VCaP (cell line): ENCODE results near the gene MECP2.

Experiments
- H3K27ac ChIP-seq: fragments of 450-650 bp; 2 replicates; pipeline ENCODE4 v1.5.1; 2017
- CTCF ChIP-seq: fragments of 450-650 bp; conservative IDR thresholded peaks from 2 replicates; pipeline ENCODE4 v1.5.1; 2017; ENCODE audit warnings: mild to moderate bottlenecking, moderate library complexity

MECP2 gene

GRCh38 chrX:154059729-154060245 is 37.7 kb downstream of the MECP2 start:
- H3K27ac ChIP-seq, result peak overlapping the region; percentile 32; the same call in 1 of the 2 replicates
- TF ChIP-seq CTCF, result no peak

GRCh38 chrX:154059231-154059630 is 38.3 kb downstream of the MECP2 start:
- peak overlapping the region; percentile 32; the same call in 1 of the 2 replicates for H3K27ac ChIP-seq
- TF ChIP-seq CTCF, result no peak

GRCh38 chrX:154058214-154058997 is 39.1 kb downstream of the MECP2 start:
- TF ChIP-seq CTCF, result no peak

GRCh38 chrX:154057791-154058190 is 39.7 kb downstream of the MECP2 start:
- peak overlapping the region; percentile 60; the same call in 1 of the 2 replicates for H3K27ac ChIP-seq
- TF ChIP-seq CTCF, result no peak

More at GRCh38 chrX:154058214-154058997, 39.1 kb downstream of the MECP2 start:
- H3K27ac ChIP-seq, result no peak overlapping the region

- no peak for TF ChIP-seq CTCF
- H3K27ac ChIP-seq, result peak overlapping the region; percentile 60
Measured at GRCh38 chrX:154056770-154057241, 40.7 kb downstream of the MECP2 start.

DNA sequence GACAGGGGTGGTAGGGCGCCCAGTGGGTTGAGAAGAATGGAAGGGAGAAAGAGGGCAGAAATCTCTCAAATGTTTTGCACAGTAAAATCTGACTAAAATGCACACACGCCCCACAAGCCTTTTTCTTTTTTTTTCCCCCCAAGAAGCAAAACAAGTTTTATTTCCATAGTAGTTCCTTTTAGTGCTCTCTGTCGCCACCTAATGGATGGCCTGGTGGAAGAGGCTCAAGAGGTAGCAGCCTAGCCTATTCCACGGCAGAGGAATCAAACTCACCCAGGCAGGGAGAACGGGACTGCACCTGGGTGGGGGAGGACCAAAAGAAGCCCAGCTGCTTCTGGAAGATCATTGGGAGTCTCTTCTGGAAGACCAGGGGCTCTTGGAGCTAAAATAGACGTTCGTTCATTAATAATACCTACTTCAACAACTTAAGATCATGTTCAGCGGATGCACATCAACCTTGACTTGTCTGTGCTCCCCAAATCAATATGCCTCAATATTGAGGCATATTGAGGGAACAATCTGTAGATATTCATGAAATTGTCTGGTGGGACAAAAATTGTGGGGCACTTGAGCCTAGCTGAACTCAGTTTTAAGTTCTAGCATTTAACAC is 46.2 kb downstream of the MECP2 start:
- H3K27ac ChIP-seq, result peak overlapping the region; percentile 95; the same call in 1 of the 2 replicates
- peak; percentile 81 for TF ChIP-seq CTCF

DNA sequence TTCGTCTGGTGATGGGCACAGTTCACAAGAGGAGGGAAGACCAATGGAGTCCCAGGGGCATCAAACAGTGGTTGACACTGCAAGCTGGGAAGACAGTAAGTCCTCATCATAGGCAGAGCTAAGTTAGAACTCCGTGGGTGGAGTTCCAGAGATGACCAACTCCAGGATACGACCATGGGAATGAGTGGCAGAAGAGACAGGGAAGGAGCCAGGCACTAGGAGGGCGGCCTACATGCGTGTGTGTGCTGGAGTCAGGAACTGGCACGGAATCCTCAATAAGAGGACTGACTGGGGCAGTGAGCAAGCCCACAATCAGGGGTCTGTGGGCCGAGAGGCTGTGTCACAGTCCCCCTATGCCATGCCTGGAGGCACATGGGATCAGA is 47.4 kb downstream of the MECP2 start:
- TF ChIP-seq CTCF, result no peak
- H3K27ac ChIP-seq, result peak overlapping the region; percentile 95
